Activated CD8-positive, alpha-beta T cell treated with anti-CD3 and anti-CD28 coated beads for 36 hours (primary cell): ENCODE data around the gene SEZ6L. TPM values are rescaled to one million over a fixed set of nuclear protein-coding genes. Genes with fewer than 3 reads are reported as not detected.

Experiments used
- ATAC-seq: fragments of 200-7000 bp; cut with Tn5 transposase; one replicate; pipeline ENCODE4 v1.10.0; 2021; ENCODE audit warnings: mild to moderate bottlenecking, moderate library complexity
- CTCF ChIA-PET: fragments of 350-600 bp; sonication (Branson Sonifier 250); formaldehyde crosslinking; loops from one replicate; lab custom pipeline; 2021; ENCODE audit warnings: antibody characterized with exemption; lab: Charles Lee
- POLR2A ChIA-PET: fragments of 350-600 bp; sonication (Branson Sonifier 250); formaldehyde crosslinking; loops from one replicate; lab custom pipeline; 2021; ENCODE audit warnings: antibody characterized with exemption; lab: Charles Lee
- DNase-seq: peaks from one replicate; pipeline ENCODE4 v3.0.0-alpha.2; 2020
- H3K27ac Mint-ChIP-seq: one replicate; pipeline ENCODE4 v1.8.0; 2021; ENCODE audit warnings: mild to moderate bottlenecking, mixed read lengths
- H3K27me3 Mint-ChIP-seq: one replicate; pipeline ENCODE4 v1.8.0; 2021; ENCODE audit warnings: mixed read lengths
- H3K36me3 Mint-ChIP-seq: one replicate; pipeline ENCODE4 v1.8.0; 2021; ENCODE audit warnings: low read depth, mixed read lengths
- H3K4me1 Mint-ChIP-seq: one replicate; pipeline ENCODE4 v1.8.0; 2021; ENCODE audit warnings: low read depth, mixed read lengths
- H3K4me3 Mint-ChIP-seq: one replicate; pipeline ENCODE4 v1.8.0; 2021; ENCODE audit warnings: mild to moderate bottlenecking, moderate library complexity, mixed read lengths
- H3K9me3 Mint-ChIP-seq: one replicate; pipeline ENCODE4 v1.8.0; 2021; ENCODE audit warnings: mixed read lengths
- CTCF ChIP-seq: fragments of 200-600 bp; IDR thresholded peaks from one replicate; pipeline ENCODE4 v1.8.0; 2022; ENCODE audit warnings: antibody characterized with exemption, mild to moderate bottlenecking
- intact Hi-C: fragments of 100-400 bp; cut with micrococcal nuclease; formaldehyde crosslinking; loops from one replicate; pipeline ENCODE4 v1.10.0; 2022
- total RNA-seq, 2 experiments: library from RNA; stranded (reverse); gene quantifications; one replicate each; pipeline ENCODE4 v1.2.3, GENCODE V29; 2021

The SEZ6L gene
- total RNA-seq, 2 experiments from 2014 or later, result not detected

DNA sequence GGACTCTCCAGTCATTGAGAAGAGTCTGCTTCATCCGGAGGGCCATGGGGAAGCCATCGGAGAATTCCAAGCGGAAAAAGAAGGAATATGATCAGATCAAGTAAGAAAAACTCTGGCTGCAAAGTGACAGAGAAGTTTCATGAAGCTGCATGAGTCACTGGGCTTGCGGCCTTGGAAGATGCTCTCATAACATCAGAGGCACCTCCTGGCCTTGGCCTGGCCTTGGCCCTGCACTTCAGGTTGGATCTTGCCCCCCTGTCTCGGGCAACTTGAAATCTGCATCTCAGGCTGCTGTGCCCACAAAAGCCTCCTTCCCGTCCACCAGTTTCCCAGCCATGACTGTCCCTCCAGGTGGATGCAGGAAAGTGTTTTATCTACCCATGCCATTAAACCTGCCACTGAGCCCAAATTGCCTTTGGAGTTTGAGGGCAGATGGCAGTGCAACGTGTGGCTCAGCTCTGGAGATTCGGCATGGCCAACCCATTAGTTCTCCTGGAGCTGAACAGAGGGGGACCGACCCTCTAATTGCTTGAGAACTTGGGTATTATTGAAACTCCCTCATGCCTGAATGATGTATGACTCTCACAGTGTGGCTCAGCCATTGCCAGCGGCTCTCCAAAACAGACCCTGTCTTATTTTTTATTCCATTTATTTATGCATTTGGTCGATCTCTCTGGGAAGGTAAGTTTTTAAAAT, 66.7 kb downstream of the SEZ6L start:
- ATAC-seq (no peak), DNase-seq (no peak)
- no peak for TF ChIP-seq CTCF
- Mint-ChIP-seq H3K36me3 (no peaks in the 10 kb centered on the region), H3K9me3 (no peaks in the 10 kb centered on the region), H3K27me3 (peaks cover 7% of the 10 kb centered on the region), H3K4me3 (no peak overlapping the region), H3K4me1 (peaks cover 1% of the 10 kb centered on the region), H3K27ac (no peak overlapping the region)
- intact Hi-C loops, result no loop called here
- ChIA-PET CTCF (no interaction called here), POLR2A (no interaction called here)

- intact Hi-C loops, result no loop called here
- Mint-ChIP-seq H3K36me3 (no peaks in the 10 kb centered on the region), H3K27me3 (peaks cover 7% of the 10 kb centered on the region), H3K9me3 (no peaks in the 10 kb centered on the region), H3K4me1 (peaks cover 1% of the 10 kb centered on the region), H3K27ac (no peak overlapping the region), H3K4me3 (no peak overlapping the region)
- ChIA-PET POLR2A (no interaction called here), CTCF (no interaction called here)
- DNase-seq (no peak), ATAC-seq (no peak)
- no peak for TF ChIP-seq CTCF
Observed at GRCh38 chr22:26236991-26237390, 67.7 kb downstream of the SEZ6L start.

DNA sequence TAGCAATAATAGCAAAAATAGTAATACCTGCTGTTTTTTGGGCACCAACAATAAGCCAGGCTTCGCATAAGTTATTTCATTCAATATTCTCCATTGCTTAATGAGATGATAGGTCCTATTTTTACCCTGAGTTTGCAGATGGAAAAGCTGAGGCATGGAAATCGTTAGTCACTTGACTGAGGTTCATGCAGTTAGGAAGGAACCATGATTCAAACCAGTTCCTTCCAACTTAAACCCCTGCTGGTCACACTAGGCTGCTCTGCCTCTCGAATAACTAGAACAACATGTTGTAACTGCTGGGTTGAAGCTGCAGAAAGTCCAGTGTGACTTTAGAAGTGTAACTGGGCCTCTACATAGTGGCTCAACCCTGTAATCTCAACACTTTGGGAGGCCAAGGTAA, 69.3 kb downstream of the SEZ6L start:
- Mint-ChIP-seq H3K9me3 (no peaks in the 10 kb centered on the region), H3K27ac (no peak overlapping the region), H3K36me3 (no peaks in the 10 kb centered on the region), H3K4me3 (no peak overlapping the region), H3K4me1 (peaks cover 1% of the 10 kb centered on the region), H3K27me3 (peaks cover 4% of the 10 kb centered on the region)
- POLR2A ChIA-PET, result no interaction called here
- no peak for TF ChIP-seq CTCF
- intact Hi-C loops, result no loop called here
- ATAC-seq (no peak), DNase-seq (no peak)
- CTCF ChIA-PET, result no interaction called here

- DNase-seq (no peak), ATAC-seq (no peak)
- H3K9me3 Mint-ChIP-seq, result no peaks in the 10 kb centered on the region
- peaks cover 1% of the 10 kb centered on the region for H3K4me1 Mint-ChIP-seq
- TF ChIP-seq CTCF, result no peak
- POLR2A ChIA-PET, result no interaction called here
- no peaks in the 10 kb centered on the region for H3K36me3 Mint-ChIP-seq
- CTCF ChIA-PET, result no interaction called here
- peaks cover 4% of the 10 kb centered on the region for H3K27me3 Mint-ChIP-seq
- H3K27ac Mint-ChIP-seq, result no peak overlapping the region
- no peak overlapping the region for H3K4me3 Mint-ChIP-seq
- intact Hi-C loops, result no loop called here
Observed at GRCh38 chr22:26239581-26239980, 70.3 kb downstream of the SEZ6L start.

DNA sequence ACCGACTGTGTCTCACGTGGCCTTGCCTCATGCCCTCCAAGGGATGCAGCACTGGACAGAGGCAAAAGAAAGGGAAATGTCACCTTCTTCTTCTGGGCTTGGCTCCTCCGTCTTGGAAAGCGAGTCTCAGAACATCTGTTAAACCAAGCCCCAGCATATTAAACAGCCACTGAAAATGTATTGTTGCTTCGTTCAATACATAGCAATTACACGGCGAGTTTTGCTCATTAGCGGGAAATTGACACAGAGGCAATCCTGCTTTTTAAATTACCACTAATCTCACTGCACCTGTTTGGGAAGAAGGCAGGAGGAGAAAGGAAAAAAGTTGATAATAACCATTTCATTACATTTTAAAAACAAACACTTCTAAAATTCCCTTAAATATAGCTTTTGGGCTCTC, 72.1 kb downstream of the SEZ6L start:
- Mint-ChIP-seq H3K4me3 (no peak overlapping the region), H3K9me3 (no peaks in the 10 kb centered on the region), H3K27ac (no peak overlapping the region), H3K36me3 (no peaks in the 10 kb centered on the region), H3K4me1 (peaks cover 1% of the 10 kb centered on the region), H3K27me3 (peaks cover 4% of the 10 kb centered on the region)
- ChIA-PET CTCF (no interaction called here), POLR2A (no interaction called here)
- no peak for ATAC-seq
- TF ChIP-seq CTCF, result no peak
- no peak for DNase-seq
- intact Hi-C loops, result no loop called here
